Keratinocyte (primary cell): ENCODE data around the gene ZNF23.

ENCODE experiments used
- EZH2 ChIP-seq: IDR thresholded peaks from one replicate; pipeline ENCODE4 v1.6.1; 2012; ENCODE audit warnings: inconsistent platforms, mild to moderate bottlenecking, low read length, moderate library complexity
- TF ChIP-seq, protein P1 (sequence below), 3 experiments: IDR thresholded peaks in 1 of 3; conservative IDR thresholded peaks in 1 of 3; optimal IDR thresholded peaks in 1 of 3; 2 replicates in 2 of 3; 3 replicates in 1 of 3; pipeline versions ENCODE3 to v1.5.1; 2011; ENCODE audit warnings: low read length in 3 of 3, mild to moderate bottlenecking in 3 of 3, moderate library complexity in 2 of 3, control low read depth in 1 of 3, inconsistent platforms in 1 of 3; ENCODE audit not compliant: insufficient read depth in 2 of 3; ENCODE audit errors: extremely low read depth in 1 of 3

DNA sequence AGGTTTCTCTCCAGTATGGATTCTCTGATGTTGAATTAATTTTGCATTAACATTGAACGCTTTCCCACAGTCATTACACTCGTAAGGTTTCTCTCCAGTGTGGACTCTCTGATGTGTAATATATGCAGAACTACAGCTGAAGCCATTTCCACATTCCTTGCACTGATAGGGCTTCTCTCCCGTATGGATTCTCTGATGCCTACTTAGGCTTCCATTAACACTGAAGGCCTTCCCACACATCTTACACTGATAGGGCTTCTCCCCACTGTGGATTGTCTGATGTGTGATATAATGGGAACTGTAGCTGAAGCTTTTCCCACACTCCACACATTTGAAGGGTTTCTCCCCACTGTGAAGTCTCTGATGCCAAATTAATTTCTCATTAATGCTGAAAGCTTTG is 13.0 kb downstream of the ZNF23 start:
- TF ChIP-seq, protein P1, sequence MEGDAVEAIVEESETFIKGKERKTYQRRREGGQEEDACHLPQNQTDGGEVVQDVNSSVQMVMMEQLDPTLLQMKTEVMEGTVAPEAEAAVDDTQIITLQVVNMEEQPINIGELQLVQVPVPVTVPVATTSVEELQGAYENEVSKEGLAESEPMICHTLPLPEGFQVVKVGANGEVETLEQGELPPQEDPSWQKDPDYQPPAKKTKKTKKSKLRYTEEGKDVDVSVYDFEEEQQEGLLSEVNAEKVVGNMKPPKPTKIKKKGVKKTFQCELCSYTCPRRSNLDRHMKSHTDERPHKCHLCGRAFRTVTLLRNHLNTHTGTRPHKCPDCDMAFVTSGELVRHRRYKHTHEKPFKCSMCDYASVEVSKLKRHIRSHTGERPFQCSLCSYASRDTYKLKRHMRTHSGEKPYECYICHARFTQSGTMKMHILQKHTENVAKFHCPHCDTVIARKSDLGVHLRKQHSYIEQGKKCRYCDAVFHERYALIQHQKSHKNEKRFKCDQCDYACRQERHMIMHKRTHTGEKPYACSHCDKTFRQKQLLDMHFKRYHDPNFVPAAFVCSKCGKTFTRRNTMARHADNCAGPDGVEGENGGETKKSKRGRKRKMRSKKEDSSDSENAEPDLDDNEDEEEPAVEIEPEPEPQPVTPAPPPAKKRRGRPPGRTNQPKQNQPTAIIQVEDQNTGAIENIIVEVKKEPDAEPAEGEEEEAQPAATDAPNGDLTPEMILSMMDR (optimal IDR thresholded peaks at IDR 0.05 in 1 of 3, IDR thresholded peaks at IDR 0.05 in 1 of 3, conservative IDR thresholded peaks at IDR 0.05 in 1 of 3; ENCODE audit: extremely low read depth in 1 of 3, insufficient read depth in 2 of 3, low read length in 3 of 3), result no peak
- no peak for TF ChIP-seq EZH2
